ENCODE data around the gene S100A13. TPM values are rescaled to one million over a fixed set of nuclear protein-coding genes. Genes with fewer than 3 reads are reported as not detected.

The S100A13 gene
- total RNA-seq, 1 donor: 160 TPM

DNA sequence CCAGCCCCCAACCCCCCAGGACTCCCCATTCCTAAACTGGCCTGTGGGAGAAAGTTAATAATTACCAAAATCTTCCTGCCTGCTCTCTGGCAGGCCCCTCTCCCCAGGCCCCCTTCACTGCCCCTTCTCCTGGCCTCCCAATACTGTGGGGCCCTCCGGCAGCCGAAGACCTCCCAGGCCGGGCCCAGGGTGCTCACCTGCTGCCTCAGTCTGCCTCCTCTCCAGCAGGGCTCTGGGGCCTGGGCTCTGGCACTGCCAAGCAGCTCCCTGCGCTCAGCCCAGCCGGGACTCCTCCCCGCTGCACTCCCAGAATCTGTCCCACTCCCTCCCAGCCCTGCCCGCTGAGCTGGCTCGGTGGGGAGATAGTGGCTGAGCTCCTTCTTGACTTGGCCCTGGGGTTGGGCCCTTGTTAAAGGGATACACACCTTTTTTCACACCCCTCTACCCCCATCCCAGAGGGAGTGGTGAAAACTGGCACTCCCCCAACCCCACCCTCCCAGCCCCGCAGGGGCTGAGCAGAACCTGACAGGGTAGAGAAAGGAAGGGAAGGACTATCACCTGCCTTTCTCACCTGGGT, 14.5 kb downstream of the S100A13 start, which contains the start of gene S100A16:
Gene S100A16 (minus strand): TSS at position 383 of the 577 bp plus-strand sequence. CDS start 4,986 bp downstream, outside the sequence.
- peak; percentile 56 for DNase-seq (ENCODE audit: low read depth)
- TF ChIP-seq, protein P1, sequence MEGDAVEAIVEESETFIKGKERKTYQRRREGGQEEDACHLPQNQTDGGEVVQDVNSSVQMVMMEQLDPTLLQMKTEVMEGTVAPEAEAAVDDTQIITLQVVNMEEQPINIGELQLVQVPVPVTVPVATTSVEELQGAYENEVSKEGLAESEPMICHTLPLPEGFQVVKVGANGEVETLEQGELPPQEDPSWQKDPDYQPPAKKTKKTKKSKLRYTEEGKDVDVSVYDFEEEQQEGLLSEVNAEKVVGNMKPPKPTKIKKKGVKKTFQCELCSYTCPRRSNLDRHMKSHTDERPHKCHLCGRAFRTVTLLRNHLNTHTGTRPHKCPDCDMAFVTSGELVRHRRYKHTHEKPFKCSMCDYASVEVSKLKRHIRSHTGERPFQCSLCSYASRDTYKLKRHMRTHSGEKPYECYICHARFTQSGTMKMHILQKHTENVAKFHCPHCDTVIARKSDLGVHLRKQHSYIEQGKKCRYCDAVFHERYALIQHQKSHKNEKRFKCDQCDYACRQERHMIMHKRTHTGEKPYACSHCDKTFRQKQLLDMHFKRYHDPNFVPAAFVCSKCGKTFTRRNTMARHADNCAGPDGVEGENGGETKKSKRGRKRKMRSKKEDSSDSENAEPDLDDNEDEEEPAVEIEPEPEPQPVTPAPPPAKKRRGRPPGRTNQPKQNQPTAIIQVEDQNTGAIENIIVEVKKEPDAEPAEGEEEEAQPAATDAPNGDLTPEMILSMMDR (IDR thresholded peaks at IDR 0.05; ENCODE audit: insufficient read depth, low read depth, low read length): no peak

DNA sequence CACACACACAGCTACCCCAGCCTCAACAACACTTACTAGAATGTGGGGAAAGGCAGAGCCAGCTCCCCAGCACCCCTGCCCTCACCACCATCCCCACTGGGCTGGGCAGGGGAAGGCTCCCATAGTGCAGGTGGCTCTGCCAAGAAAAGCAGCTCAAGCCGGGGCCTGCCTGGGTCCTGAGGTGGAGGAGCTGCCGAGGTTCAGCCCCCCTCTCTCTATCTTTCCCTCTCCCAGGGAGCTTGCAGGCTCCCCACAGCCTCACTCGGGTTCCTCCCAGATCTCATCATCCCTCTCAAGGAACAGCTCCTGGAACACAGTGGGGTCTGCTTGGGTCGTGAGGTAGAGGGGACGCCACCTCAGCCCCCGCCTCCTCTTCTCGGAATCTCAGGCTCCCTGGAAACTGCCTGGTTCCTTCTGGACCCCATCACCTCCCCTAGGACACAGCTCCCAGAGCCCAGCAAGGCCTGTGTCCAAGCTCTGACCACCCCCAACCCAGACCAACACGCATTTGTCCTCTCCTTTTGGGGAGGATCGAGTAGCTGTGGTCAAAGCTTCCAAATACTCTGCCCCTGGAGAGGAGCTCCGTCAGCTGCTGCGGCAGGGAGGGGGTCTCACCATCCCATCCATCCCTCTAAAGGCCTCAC, 15.1 kb downstream of the S100A13 start:
- no peak for DNase-seq (ENCODE audit: low read depth)
- TF ChIP-seq, protein P1 (IDR thresholded peaks at IDR 0.05; ENCODE audit: insufficient read depth, low read depth, low read length): no peak
- H3K4me3 ChIP-seq (ENCODE audit: low read depth, low read length): peak overlapping the region; percentile 62

More for the DNA sequence above, 14.5 kb downstream of the S100A13 start, which contains the start of gene S100A16:
- H3K4me3 ChIP-seq (ENCODE audit: low read depth, low read length): peak within 1 kb of the TSS; percentile 62

DNA sequence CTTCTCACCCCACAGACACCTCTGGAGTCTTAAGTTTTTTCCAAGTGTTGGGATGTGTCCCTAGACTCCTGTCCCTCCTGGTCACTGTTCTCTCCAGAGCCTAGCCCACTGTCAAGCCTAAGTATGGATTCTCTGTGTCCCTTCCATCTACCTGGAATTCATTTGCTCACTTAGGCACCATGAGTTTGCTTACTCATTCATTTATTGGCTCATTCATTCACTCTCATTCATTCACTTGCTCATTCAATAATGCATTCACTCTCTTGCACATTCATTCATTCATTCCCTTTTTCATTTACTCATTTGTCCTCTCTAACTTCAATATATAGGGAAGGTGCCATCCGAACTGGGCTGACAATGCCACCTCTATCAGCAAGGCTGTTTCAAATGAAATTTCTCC, 15.9 kb downstream of the S100A13 start:
- TF ChIP-seq, protein P1 (IDR thresholded peaks at IDR 0.05; ENCODE audit: insufficient read depth, low read depth, low read length): no peak
- no peak for DNase-seq (ENCODE audit: low read depth)
- H3K4me3 ChIP-seq (ENCODE audit: low read depth, low read length): peak overlapping the region; percentile 62

DNA sequence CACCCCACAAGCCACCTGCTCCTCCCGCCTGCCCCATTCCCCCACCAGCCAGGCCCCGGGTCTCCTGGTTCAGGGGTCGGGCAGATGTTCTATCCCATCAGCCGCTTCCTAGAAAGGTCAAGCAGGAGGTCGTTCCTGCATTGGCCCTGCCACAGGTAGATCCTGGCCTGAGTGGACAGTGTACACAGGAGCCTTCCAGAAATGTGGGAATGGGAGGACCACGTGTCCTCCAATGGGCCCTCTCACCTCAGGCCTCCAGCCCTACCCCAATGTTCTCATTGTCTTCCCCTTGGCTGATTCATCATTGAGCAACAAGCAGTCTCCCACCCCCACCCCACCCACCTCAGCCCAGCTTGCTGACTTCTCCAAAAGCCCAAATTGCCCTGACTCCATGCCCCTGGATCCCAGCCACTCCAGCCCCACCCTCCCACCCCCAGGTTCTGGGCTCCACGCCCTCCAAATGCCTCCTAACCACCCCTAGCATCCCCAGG, 16.4 kb downstream of the S100A13 start:
- TF ChIP-seq, protein P1 (IDR thresholded peaks at IDR 0.05; ENCODE audit: insufficient read depth, low read depth, low read length): no peak
- peak overlapping the region; percentile 62 for H3K4me3 ChIP-seq (ENCODE audit: low read depth, low read length)
- DNase-seq (ENCODE audit: low read depth): no peak

DNA sequence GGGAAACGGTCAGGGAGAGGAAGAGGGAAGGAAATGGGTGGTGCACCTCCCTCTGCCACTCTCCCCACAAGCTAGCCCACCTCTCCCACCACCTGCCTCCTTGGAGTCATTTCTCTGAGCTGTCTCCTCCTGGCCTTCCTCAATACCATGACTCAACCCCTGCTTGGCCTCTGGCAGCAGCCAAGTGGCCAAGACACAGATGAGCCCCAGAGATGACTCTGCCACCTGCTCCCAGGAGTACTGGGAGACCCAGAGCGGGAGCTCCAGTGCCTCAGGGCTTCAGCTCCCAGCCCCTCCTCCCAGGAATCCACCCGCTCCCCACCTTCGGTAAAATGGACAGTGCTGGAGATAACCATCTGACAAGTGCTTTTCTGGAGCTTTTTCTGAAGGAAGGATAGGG, 17.0 kb downstream of the S100A13 start:
- H3K4me3 ChIP-seq (ENCODE audit: low read depth, low read length): no peak overlapping the region
- DNase-seq (ENCODE audit: low read depth): no peak
- TF ChIP-seq, protein P1 (IDR thresholded peaks at IDR 0.05; ENCODE audit: insufficient read depth, low read depth, low read length): no peak

DNA sequence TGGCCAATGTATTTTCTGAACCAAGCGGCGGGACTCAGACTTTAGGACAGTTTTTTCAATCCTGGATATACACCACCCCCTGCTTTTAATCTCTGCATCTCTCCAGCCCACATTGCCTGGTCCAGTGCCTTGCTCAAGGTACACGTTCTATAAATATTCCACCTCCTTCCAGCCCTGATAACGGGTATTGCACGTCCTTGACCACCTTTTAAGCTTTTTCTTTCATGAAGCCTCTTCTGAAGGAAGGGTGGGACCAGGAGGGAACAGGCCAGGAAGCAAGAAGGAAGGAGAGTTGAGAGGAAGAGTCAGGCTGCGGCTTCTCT, 17.8 kb downstream of the S100A13 start:
- TF ChIP-seq, protein P1 (IDR thresholded peaks at IDR 0.05; ENCODE audit: insufficient read depth, low read depth, low read length): no peak
- H3K4me3 ChIP-seq (ENCODE audit: low read depth, low read length): no peak overlapping the region
- DNase-seq (ENCODE audit: low read depth): no peak
